ENCODE data around the gene TCF21. TPM values are rescaled to one million over a fixed set of nuclear protein-coding genes. Genes with fewer than 3 reads are reported as not detected.

Gene TCF21
- polyA plus RNA-seq, 1 donor from 2014 or later = not detected

DNA sequence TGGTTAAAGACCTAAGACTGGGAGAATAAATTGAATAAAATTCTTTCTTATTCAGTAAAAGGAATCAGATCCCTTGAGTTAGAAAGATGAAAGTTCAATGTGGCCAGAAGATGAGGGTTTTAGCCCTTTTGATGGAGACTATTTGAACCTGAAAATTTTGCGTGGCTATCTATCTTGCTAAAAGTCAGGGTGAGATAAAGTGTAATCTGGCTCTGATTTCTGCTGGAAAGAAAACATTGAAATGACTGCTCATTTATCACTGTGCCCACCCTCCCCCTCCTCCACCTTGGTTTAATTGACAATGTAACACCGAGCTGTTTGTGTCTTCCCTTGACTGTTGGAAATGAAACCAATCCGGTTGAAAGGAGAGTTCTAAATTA, 32.9 kb upstream of the TCF21 start:
- Histone ChIP-seq H3K4me2 (ENCODE audit: low read length) (no peak overlapping the region), H3K9me2 (ENCODE audit: insufficient read depth, low read length) (no peaks in the 10 kb centered on the region), H3K4me3 (ENCODE audit: low read length) (no peak overlapping the region), H2AFZ (ENCODE audit: low read depth, low read length) (no peak overlapping the region), H3K9me3 (ENCODE audit: low read length) (no peaks in the 10 kb centered on the region), H3K9ac (ENCODE audit: low read length) (no peak overlapping the region), H3K27me3 (ENCODE audit: insufficient read depth, low read depth, low read length) (peaks cover 53% of the 10 kb centered on the region), H3K27ac (ENCODE audit: low read length) (no peak overlapping the region), H3K36me3 (ENCODE audit: insufficient read depth, low read length) (no peaks in the 10 kb centered on the region), H3F3A (ENCODE audit: insufficient read depth, low read length, poor library complexity, severe bottlenecking) (no peaks in the 10 kb centered on the region), H3K79me2 (replicated peaks; ENCODE audit: insufficient read depth, low read length) (no peaks in the 10 kb centered on the region), H4K20me1 (ENCODE audit: insufficient read depth) (no peaks in the 10 kb centered on the region)
- TF ChIP-seq POLR2AphosphoS5 (IDR thresholded peaks at IDR 0.05) (no peak), TAF1 (IDR thresholded peaks at IDR 0.05; ENCODE audit: low read depth) (no peak), EP300 (conservative IDR thresholded peaks at IDR 0.05; ENCODE audit: poor library complexity, severe bottlenecking) (no peak), RAD21 (conservative IDR thresholded peaks at IDR 0.05) (no peak), SMC3 (conservative IDR thresholded peaks at IDR 0.05; ENCODE audit: poor library complexity) (no peak), EZH2 (IDR thresholded peaks at IDR 0.05; ENCODE audit: borderline replicate concordance, insufficient read depth, low read length, poor library complexity, severe bottlenecking) (no peak), MXI1 (conservative IDR thresholded peaks at IDR 0.05; ENCODE audit: poor library complexity, severe bottlenecking) (no peak)
- TF ChIP-seq, protein P1, sequence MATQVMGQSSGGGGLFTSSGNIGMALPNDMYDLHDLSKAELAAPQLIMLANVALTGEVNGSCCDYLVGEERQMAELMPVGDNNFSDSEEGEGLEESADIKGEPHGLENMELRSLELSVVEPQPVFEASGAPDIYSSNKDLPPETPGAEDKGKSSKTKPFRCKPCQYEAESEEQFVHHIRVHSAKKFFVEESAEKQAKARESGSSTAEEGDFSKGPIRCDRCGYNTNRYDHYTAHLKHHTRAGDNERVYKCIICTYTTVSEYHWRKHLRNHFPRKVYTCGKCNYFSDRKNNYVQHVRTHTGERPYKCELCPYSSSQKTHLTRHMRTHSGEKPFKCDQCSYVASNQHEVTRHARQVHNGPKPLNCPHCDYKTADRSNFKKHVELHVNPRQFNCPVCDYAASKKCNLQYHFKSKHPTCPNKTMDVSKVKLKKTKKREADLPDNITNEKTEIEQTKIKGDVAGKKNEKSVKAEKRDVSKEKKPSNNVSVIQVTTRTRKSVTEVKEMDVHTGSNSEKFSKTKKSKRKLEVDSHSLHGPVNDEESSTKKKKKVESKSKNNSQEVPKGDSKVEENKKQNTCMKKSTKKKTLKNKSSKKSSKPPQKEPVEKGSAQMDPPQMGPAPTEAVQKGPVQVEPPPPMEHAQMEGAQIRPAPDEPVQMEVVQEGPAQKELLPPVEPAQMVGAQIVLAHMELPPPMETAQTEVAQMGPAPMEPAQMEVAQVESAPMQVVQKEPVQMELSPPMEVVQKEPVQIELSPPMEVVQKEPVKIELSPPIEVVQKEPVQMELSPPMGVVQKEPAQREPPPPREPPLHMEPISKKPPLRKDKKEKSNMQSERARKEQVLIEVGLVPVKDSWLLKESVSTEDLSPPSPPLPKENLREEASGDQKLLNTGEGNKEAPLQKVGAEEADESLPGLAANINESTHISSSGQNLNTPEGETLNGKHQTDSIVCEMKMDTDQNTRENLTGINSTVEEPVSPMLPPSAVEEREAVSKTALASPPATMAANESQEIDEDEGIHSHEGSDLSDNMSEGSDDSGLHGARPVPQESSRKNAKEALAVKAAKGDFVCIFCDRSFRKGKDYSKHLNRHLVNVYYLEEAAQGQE (IDR thresholded peaks at IDR 0.05; ENCODE audit: borderline replicate concordance) = no peak
- TF ChIP-seq, protein P2, sequence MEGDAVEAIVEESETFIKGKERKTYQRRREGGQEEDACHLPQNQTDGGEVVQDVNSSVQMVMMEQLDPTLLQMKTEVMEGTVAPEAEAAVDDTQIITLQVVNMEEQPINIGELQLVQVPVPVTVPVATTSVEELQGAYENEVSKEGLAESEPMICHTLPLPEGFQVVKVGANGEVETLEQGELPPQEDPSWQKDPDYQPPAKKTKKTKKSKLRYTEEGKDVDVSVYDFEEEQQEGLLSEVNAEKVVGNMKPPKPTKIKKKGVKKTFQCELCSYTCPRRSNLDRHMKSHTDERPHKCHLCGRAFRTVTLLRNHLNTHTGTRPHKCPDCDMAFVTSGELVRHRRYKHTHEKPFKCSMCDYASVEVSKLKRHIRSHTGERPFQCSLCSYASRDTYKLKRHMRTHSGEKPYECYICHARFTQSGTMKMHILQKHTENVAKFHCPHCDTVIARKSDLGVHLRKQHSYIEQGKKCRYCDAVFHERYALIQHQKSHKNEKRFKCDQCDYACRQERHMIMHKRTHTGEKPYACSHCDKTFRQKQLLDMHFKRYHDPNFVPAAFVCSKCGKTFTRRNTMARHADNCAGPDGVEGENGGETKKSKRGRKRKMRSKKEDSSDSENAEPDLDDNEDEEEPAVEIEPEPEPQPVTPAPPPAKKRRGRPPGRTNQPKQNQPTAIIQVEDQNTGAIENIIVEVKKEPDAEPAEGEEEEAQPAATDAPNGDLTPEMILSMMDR (IDR thresholded peaks at IDR 0.05; ENCODE audit: poor library complexity, severe bottlenecking) = no peak

DNA sequence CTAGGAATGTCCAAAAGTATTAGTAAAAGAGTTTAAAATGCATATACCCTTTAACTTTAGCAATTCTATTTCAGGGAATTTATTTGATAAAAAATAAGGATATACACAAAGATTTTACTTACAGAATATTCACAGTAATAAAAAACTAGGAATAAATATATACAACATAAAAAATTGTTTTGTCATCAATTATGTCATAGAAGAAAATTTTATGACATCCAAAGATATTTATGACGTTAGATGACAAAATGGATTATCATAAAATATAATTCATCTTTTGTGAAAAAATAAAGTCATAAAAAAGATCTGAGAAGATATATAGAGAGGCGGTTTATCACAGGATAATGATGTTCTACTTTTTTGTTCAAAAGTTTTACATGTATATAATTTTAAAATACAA, 32.0 kb upstream of the TCF21 start:
- Histone ChIP-seq H4K20me1 (ENCODE audit: insufficient read depth) (no peaks in the 10 kb centered on the region), H3K9ac (ENCODE audit: low read length) (no peak overlapping the region), H3K9me2 (ENCODE audit: insufficient read depth, low read length) (no peaks in the 10 kb centered on the region), H3K27ac (ENCODE audit: low read length) (no peak overlapping the region), H3K79me2 (replicated peaks; ENCODE audit: insufficient read depth, low read length) (no peaks in the 10 kb centered on the region), H2AFZ (ENCODE audit: low read depth, low read length) (no peak overlapping the region), H3K36me3 (ENCODE audit: insufficient read depth, low read length) (no peaks in the 10 kb centered on the region), H3K27me3 (ENCODE audit: insufficient read depth, low read depth, low read length) (peaks cover 53% of the 10 kb centered on the region), H3F3A (ENCODE audit: insufficient read depth, low read length, poor library complexity, severe bottlenecking) (no peaks in the 10 kb centered on the region), H3K4me2 (ENCODE audit: low read length) (no peak overlapping the region), H3K9me3 (ENCODE audit: low read length) (peaks cover 3% of the 10 kb centered on the region), H3K4me3 (ENCODE audit: low read length) (no peak overlapping the region)
- TF ChIP-seq EP300 (conservative IDR thresholded peaks at IDR 0.05; ENCODE audit: poor library complexity, severe bottlenecking) = no peak
- TF ChIP-seq, protein P2 (IDR thresholded peaks at IDR 0.05; ENCODE audit: poor library complexity, severe bottlenecking) = no peak
- TF ChIP-seq EZH2 (IDR thresholded peaks at IDR 0.05; ENCODE audit: borderline replicate concordance, insufficient read depth, low read length, poor library complexity, severe bottlenecking) = no peak
- TF ChIP-seq MXI1 (conservative IDR thresholded peaks at IDR 0.05; ENCODE audit: poor library complexity, severe bottlenecking) = no peak
- TF ChIP-seq, protein P1 (IDR thresholded peaks at IDR 0.05; ENCODE audit: borderline replicate concordance) = no peak
- TF ChIP-seq SMC3 (conservative IDR thresholded peaks at IDR 0.05; ENCODE audit: poor library complexity) = no peak
- no peak for TF ChIP-seq POLR2AphosphoS5 (IDR thresholded peaks at IDR 0.05)
- TF ChIP-seq RAD21 (conservative IDR thresholded peaks at IDR 0.05) = no peak
- no peak for TF ChIP-seq TAF1 (IDR thresholded peaks at IDR 0.05; ENCODE audit: low read depth)
